Heart left ventricle (tissue), 16 donors: ENCODE data around the gene RPA1. TPM values are rescaled to one million over a fixed set of nuclear protein-coding genes. Genes with fewer than 3 reads are reported as not detected.

Experiments used
- ATAC-seq, 4 donors: fragments of 200-7000 bp; cut with Tn5 transposase; one replicate each; pipeline ENCODE4 v1.9.1; 2020 to 2022; ENCODE audit warnings: moderate library complexity in 4 of 4, mild to moderate bottlenecking in 3 of 4, moderate number of reproducible peaks in 1 of 4
- DNase-seq, 5 donors: peaks; one replicate each; pipeline ENCODE4 v3.0.0-alpha.2; 2020
- H3K27ac ChIP-seq, 12 donors: fragments of 200-600 bp; sonication (generic) in 4 of 12; one replicate each; pipeline versions ENCODE4 v1.5.0 to v1.8.0; 2016 to 2022; ENCODE audit warnings: mild to moderate bottlenecking in 2 of 12
- H3K27me3 ChIP-seq, 9 donors: fragments of 200-600 bp; sonication (generic) in 2 of 9; one replicate each; pipeline versions ENCODE4 v1.5.1 to v1.8.0; 2016 to 2022; ENCODE audit warnings: mild to moderate bottlenecking in 3 of 9
- H3K36me3 ChIP-seq, 9 donors: fragments of 200-600 bp; sonication (generic) in 2 of 9; one replicate each; pipeline versions ENCODE4 v1.5.0 to v1.8.0; 2018 to 2022; ENCODE audit warnings: mild to moderate bottlenecking in 2 of 9
- H3K4me1 ChIP-seq, 12 donors: fragments of 200-600 bp; sonication (generic) in 4 of 12; one replicate each; pipeline versions ENCODE4 v1.5.0 to v1.8.0; 2016 to 2022; ENCODE audit warnings: mild to moderate bottlenecking in 3 of 12
- H3K4me3 ChIP-seq, 12 donors: fragments of 200-600 bp; sonication (generic) in 4 of 12; one replicate each; pipeline versions ENCODE4 v1.5.0 to v1.8.0; 2017 to 2022; ENCODE audit warnings: mild to moderate bottlenecking in 9 of 12, moderate library complexity in 4 of 12
- H3K9me3 ChIP-seq, 12 donors: fragments of 200-600 bp; sonication (generic) in 4 of 12; one replicate each; pipeline versions ENCODE4 v1.5.0 to v1.8.0; 2016 to 2022; ENCODE audit warnings: mild to moderate bottlenecking in 1 of 12
- CTCF ChIP-seq, 12 donors: fragments of 200-600 bp; sonication (generic) in 4 of 12; IDR thresholded peaks; one replicate each; pipeline versions ENCODE4 v1.5.0 to v1.8.0; 2018 to 2022; ENCODE audit warnings: antibody characterized with exemption in 12 of 12, mild to moderate bottlenecking in 5 of 12
- POLR2A ChIP-seq, 2 donors: fragments of 450-650 bp; IDR thresholded peaks; one replicate each; pipeline ENCODE4 v1.6.1; 2017; ENCODE audit warnings: antibody characterized with exemption in 2 of 2, mild to moderate bottlenecking in 2 of 2, moderate library complexity in 2 of 2
- WGBS, 4 donors: extraction: QIAGEN DNeasy Blood & Tissue Kit in 2 of 4; methylation state at CpG; one replicate each; pipeline versions ENCODE4 v1.1.5 to v1.1.7; 2013 to 2018; 5-methylcytosine and 5-hydroxymethylcytosine counted together
- intact Hi-C, 10 donors: fragments of 100-400 bp; cut with DNase I; formaldehyde crosslinking; loops; one replicate each; pipeline versions ENCODE4 v1.11.1 to v1.14.2; 2022
- polyA plus RNA-seq, 2 donors: library from polyadenylated mRNA; stranded (reverse); fragments of 200-250 nt; gene quantifications; one replicate each; pipeline ENCODE4 v1.2.3, GENCODE V29; 2013
- total RNA-seq, 9 donors: library from RNA; depleted of rRNA in 2 of 9; stranded (reverse); fragments of >200 nt in 2 of 9; fragmentation: NEBNext Ultra II Directional in 3 of 9; extraction: Animal tissue kit (Norgen Biotek cat#: 25700) in 3 of 9; gene quantifications; one replicate each; pipeline versions ENCODE4 v1.1.0 to v1.2.4, GENCODE V29; 2016 to 2023
- donor health status: ischemic (EF 13 %, LVEDD 7.1; RV severe dilation, severe dysfunction).
- donor health status: healthy with polysubstance abuse.
- donor health status: DM: no; HTN: yes; CAD: no.
- donor health status: DM: no; HTN: no; CAD: no.
- donor health status: ischemic (EF 25% LVEDD 6.9; RV normal size, moderate dysfunction).
- donor health status: ischemic (EF 25% LVEDD 5.7; RV mildly dilated, moderate dysfunction).
- donor health status: healthy.
- donor health status: DM: yes; HTN: yes; CAD: no.
- donor health status: ischemic (EF 35%, LVEDD 5.7; RV mildly dilated, moderate dysfunction).
- donor health status: nonischemic (EF 11% LVEDD 7.7; RV severe dilation, severe dysfunction).
- donor health status: DM: yes; HTN: yes; CAD: no.
- donor health status: PGD.
- donor health status: ischemic (EF 29% LVEDD 5.4; RV normal size, mild dysfunction).
- donor health status: nonischemic (EF 23%, LVEDD 6.1; RV moderate dilation, normal function).

The RPA1 gene
- total and polyA plus RNA-seq, 11 donors: 10.4 to 87.4 (median 57.3) TPM

GRCh38 chr17:1947743-1948516 lies 118.1 kb downstream of the RPA1 start:
- Histone ChIP-seq H3K27me3 (no peaks in the 10 kb centered on the region), H3K9me3 (no peaks in the 10 kb centered on the region), H3K4me3 (peak overlapping the region in 1 of 12 donors; percentile 12), H3K27ac (peak overlapping the region in 11 of 12 donors; percentile 48 to 92 (median 83)), H3K4me1 (peaks cover 0 to 28% (median 0%) of the 10 kb centered on the region in 12 donors), H3K36me3 (no peaks in the 10 kb centered on the region)
- intact Hi-C loops: loop anchor here in 1 of 10 donors (5.0 kb wide), 1 partner anchor 49 kb away; no protein-coding TSS in a partner anchor
- TF ChIP-seq POLR2A (IDR thresholded peaks at IDR 0.05): no peak
- TF ChIP-seq CTCF (IDR thresholded peaks at IDR 0.05): no peak
- 57 to 75% (median 68%) methylated on average over 17 to 22 of the region's 22 CpGs for WGBS, 4 donors
- peak; percentile 62 to 74 (median 69) for ATAC-seq
- DNase-seq: no peak

- ATAC-seq: no peak
- no peak for TF ChIP-seq POLR2A (IDR thresholded peaks at IDR 0.05)
- intact Hi-C loops: loop anchor here in 1 of 10 donors (5.0 kb wide), 1 partner anchor 49 kb away; no protein-coding TSS in a partner anchor
- peak in 1 of 5 donors; percentile 29 for DNase-seq
- H3K27me3 ChIP-seq: no peaks in the 10 kb centered on the region
- peaks cover 0 to 22% (median 0%) of the 10 kb centered on the region in 12 donors for H3K4me1 ChIP-seq
- H3K36me3 ChIP-seq: no peaks in the 10 kb centered on the region
- H3K27ac ChIP-seq: peak overlapping the region in 1 of 12 donors; percentile 83
- 82 to 93% (median 88%) methylated on average over 7 to 14 of the region's 14 CpGs for WGBS, 4 donors
- H3K9me3 ChIP-seq: no peaks in the 10 kb centered on the region
- H3K4me3 ChIP-seq: no peak overlapping the region
Observed at GRCh38 chr17:1948517-1948825, 118.7 kb downstream of the RPA1 start.

Other genes with a start within 250 kb of the RPA1 start
- gene SLC43A2, start 201.2 kb upstream of the RPA1 start, total RNA-seq: 10 to 100 TPM in 3 of 9 donors, 1 to 10 TPM in 6; 4.1 to 29.1 (median 7.1) TPM
- gene SLC43A2, start 201.2 kb upstream of the RPA1 start, polyA plus RNA-seq: 1 to 10 TPM; 1.4 to 6.8 TPM
- 10 to 100 TPM in 7 of 9 donors, 1 to 10 TPM in 2; 7.4 to 25.9 (median 12.9) TPM for gene SCARF1, start 184.3 kb upstream of the RPA1 start, total RNA-seq
- gene SCARF1, start 184.3 kb upstream of the RPA1 start, polyA plus RNA-seq: 1 to 10 TPM; 9.0 to 9.1 TPM
- gene RILP, start 180.1 kb upstream of the RPA1 start, total RNA-seq: 100 to 1,000 TPM in 2 of 9 donors, 10 to 100 TPM in 7; 41.9 to 130 (median 60.1) TPM
- 100 to 1,000 TPM in 1 of 2 donors, 10 to 100 TPM in 1; 37.6 to 124 TPM for gene RILP, start 180.1 kb upstream of the RPA1 start, polyA plus RNA-seq
- 100 to 1,000 TPM; 119 to 195 (median 174) TPM for gene PRPF8, start 145.1 kb upstream of the RPA1 start, total RNA-seq
- gene PRPF8, start 145.1 kb upstream of the RPA1 start, polyA plus RNA-seq: 10 to 100 TPM; 70.1 to 98.1 TPM
- gene TLCD2, start 119.6 kb upstream of the RPA1 start, total RNA-seq: 1 to 10 TPM; 1.5 to 6.1 (median 2.3) TPM
- 1 to 10 TPM; 1.5 to 3.3 TPM for gene TLCD2, start 119.6 kb upstream of the RPA1 start, polyA plus RNA-seq
- 10 to 100 TPM in 4 of 9 donors, 1 to 10 TPM in 5; 7.2 to 29.0 (median 9.3) TPM for gene WDR81, start 105.3 kb upstream of the RPA1 start, total RNA-seq
- gene WDR81, start 105.3 kb upstream of the RPA1 start, polyA plus RNA-seq: 10 to 100 TPM in 1 of 2 donors, 1 to 10 TPM in 1; 9.1 to 12.5 TPM
- gene SERPINF2, start 87.1 kb upstream of the RPA1 start, total RNA-seq: 1 to 10 TPM in 2 of 9 donors, under 1 TPM in 6, not detected in 1; 0.25 to 1.8 (median 0.77) TPM
- 1 to 10 TPM in 1 of 2 donors, under 1 TPM in 1; 0.65 to 1.4 TPM for gene SERPINF2, start 87.1 kb upstream of the RPA1 start, polyA plus RNA-seq
- gene SERPINF1, start 67.9 kb upstream of the RPA1 start, total RNA-seq: 100 to 1,000 TPM in 5 of 9 donors, 10 to 100 TPM in 4; 67.5 to 460 (median 103) TPM
- gene SERPINF1, start 67.9 kb upstream of the RPA1 start, polyA plus RNA-seq: 100 to 1,000 TPM; 101 to 125 TPM
- 10 to 100 TPM in 3 of 9 donors, 1 to 10 TPM in 6; 5.2 to 15.9 (median 8.3) TPM for gene SMYD4, start 103 bp upstream of the RPA1 start, total RNA-seq
- gene SMYD4, start 103 bp upstream of the RPA1 start, polyA plus RNA-seq: 1 to 10 TPM; 5.6 to 6.5 TPM
- gene RTN4RL1, start 195.3 kb downstream of the RPA1 start, total RNA-seq: 1 to 10 TPM; 1.7 to 4.2 (median 2.7) TPM
- 1 to 10 TPM; 2.2 to 4.9 TPM for gene RTN4RL1, start 195.3 kb downstream of the RPA1 start, polyA plus RNA-seq
- gene DPH1, start 200.1 kb downstream of the RPA1 start, total RNA-seq: 10 to 100 TPM; 14.0 to 38.1 (median 27.6) TPM
- 10 to 100 TPM; 18.8 to 23.4 TPM for gene DPH1, start 200.1 kb downstream of the RPA1 start, polyA plus RNA-seq
- 10 to 100 TPM; 16.0 to 30.2 (median 20.0) TPM for gene OVCA2, start 212.0 kb downstream of the RPA1 start, total RNA-seq
- gene OVCA2, start 212.0 kb downstream of the RPA1 start, polyA plus RNA-seq: 10 to 100 TPM; 26.6 to 52.4 TPM
- gene HIC1, start 225.1 kb downstream of the RPA1 start, total RNA-seq: 10 to 100 TPM in 7 of 9 donors, 1 to 10 TPM in 2; 8.9 to 29.6 (median 16.7) TPM
- gene HIC1, start 225.1 kb downstream of the RPA1 start, polyA plus RNA-seq: 10 to 100 TPM in 1 of 2 donors, 1 to 10 TPM in 1; 8.3 to 11.7 TPM